AG04450 (cell line): Measurements from ENCODE around the gene FBXO21. TPM values are rescaled to one million over a fixed set of nuclear protein-coding genes. Genes with fewer than 3 reads are reported as not detected.

Experiments
- CTCF ChIA-PET: fragments of 300-600, 350-600 bp; formaldehyde crosslinking; extraction: SDS; loops from one replicate; lab custom pipeline; 2022; ENCODE audit warnings: antibody characterized with exemption, inconsistent platforms; lab: Charles Lee
- POLR2A ChIA-PET: fragments of 350-600 bp; formaldehyde crosslinking; extraction: SDS; loops from one replicate; lab custom pipeline; 2021; ENCODE audit warnings: antibody characterized with exemption, inconsistent platforms; lab: Yijun Ruan, JAX
- DNase-seq: peaks from one replicate; pipeline ENCODE4 v3.0.0-alpha.2; 2011; ENCODE audit warnings: low read depth, low spot score
- H3K27ac ChIP-seq: one replicate; pipeline ENCODE4 v1.5.1; 2012; ENCODE audit warnings: low read depth, low read length, control low read depth
- H3K27me3 ChIP-seq: one replicate; pipeline ENCODE4 v1.6.0; 2012; ENCODE audit warnings: low read length; ENCODE audit not compliant: control insufficient read depth, insufficient read depth
- H3K4me3 ChIP-seq: 2 replicates; pipeline ENCODE4 v1.5.1; 2011; ENCODE audit warnings: mild to moderate bottlenecking, low read depth, low read length, control low read depth
- H3K9me3 ChIP-seq: 2 replicates; pipeline ENCODE4 v1.5.1; 2012; ENCODE audit warnings: low read length; ENCODE audit not compliant: control insufficient read depth, insufficient read depth
- CTCF ChIP-seq: IDR thresholded peaks from 2 replicates; pipeline ENCODE4 v1.5.1; 2011; ENCODE audit warnings: low read depth, low read length, control low read depth, inconsistent platforms
- polyA plus RNA-seq: library from polyadenylated mRNA; depleted of rRNA; stranded (reverse); fragments of >200 nt; gene quantifications from 2 replicates; pipeline ENCODE4 v1.2.3, GENCODE V29; 2011; rRNA removed

FBXO21 gene
- polyA plus RNA-seq, 1 experiment: 38.9 TPM

- peaks cover 42% of the 10 kb centered on the region for H3K27me3 ChIP-seq
- H3K9me3 ChIP-seq: peaks cover 4% of the 10 kb centered on the region; the same call in 1 of the 2 replicates
- no peak for DNase-seq
- ChIA-PET POLR2A (no interaction called here), CTCF (no interaction called here)
- no peak overlapping the region for H3K27ac ChIP-seq
- no peak overlapping the region for H3K4me3 ChIP-seq
- TF ChIP-seq CTCF: no peak
Measured at GRCh38 chr12:117092511-117092780, 97.8 kb downstream of the FBXO21 start.

Other genes with a start within 250 kb of the FBXO21 start
- 0.10 TPM in 2 replicates for gene TESC, start 91.1 kb downstream of the FBXO21 start, polyA plus RNA-seq
- gene NOS1, start 171.2 kb upstream of the FBXO21 start, polyA plus RNA-seq: not detected in 2 replicates